D721Med (cell line): ENCODE data around the gene AIP.
A peak's percentile ranks its signal among the peaks of the same experiment; 100 is the strongest.

ENCODE experiments used
- DNase-seq: peaks from one replicate; pipeline ENCODE4 v3.0.0; 2011; ENCODE audit warnings: low spot score; ENCODE audit not compliant: insufficient read length
- FAIRE-seq: peaks from 2 replicates; lab custom pipeline; 2011; peaks lifted over from hg19 to GRCh38; lab: Jason Lieb, UNC
- TF ChIP-seq, protein P1 (sequence below): IDR thresholded peaks from 2 replicates; pipeline ENCODE4 v1.5.1; 2012; ENCODE audit warnings: mild to moderate bottlenecking, control low read depth; ENCODE audit not compliant: insufficient read depth; ENCODE audit errors: missing control alignments

AIP gene

DNA sequence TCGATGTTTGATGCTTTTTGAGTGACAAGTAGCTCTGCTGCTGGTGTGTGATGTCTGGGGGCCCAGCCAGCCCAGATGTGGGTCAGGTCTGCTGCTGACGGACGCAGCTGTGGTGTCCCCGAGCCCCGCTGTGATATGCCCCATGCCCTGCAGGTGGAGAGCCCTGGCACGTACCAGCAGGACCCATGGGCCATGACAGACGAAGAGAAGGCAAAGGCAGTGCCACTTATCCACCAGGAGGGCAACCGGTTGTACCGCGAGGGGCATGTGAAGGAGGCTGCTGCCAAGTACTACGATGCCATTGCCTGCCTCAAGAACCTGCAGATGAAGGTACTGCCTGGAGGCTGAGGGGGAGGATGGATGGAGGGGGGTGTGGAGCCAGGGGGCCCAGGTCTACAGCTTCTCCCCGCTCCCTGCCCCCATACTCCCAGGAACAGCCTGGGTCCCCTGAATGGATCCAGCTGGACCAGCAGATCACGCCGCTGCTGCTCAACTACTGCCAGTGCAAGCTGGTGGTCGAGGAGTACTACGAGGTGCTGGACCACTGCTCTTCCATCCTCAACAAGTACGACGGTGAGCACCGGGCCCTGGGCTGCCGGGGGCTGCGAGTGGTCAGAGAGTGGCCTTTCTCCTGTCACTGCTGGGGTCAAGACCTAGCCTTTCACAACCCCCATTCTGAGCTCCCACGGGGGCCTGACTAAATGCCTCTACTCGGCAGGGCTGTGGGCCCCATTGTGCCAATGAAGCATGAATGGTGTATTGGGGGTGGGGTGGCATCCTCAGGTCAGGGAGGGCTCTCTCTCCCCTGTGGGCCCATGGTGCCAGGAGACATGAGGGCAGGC, 7.3 kb downstream of the AIP start:
- TF ChIP-seq, protein P1, sequence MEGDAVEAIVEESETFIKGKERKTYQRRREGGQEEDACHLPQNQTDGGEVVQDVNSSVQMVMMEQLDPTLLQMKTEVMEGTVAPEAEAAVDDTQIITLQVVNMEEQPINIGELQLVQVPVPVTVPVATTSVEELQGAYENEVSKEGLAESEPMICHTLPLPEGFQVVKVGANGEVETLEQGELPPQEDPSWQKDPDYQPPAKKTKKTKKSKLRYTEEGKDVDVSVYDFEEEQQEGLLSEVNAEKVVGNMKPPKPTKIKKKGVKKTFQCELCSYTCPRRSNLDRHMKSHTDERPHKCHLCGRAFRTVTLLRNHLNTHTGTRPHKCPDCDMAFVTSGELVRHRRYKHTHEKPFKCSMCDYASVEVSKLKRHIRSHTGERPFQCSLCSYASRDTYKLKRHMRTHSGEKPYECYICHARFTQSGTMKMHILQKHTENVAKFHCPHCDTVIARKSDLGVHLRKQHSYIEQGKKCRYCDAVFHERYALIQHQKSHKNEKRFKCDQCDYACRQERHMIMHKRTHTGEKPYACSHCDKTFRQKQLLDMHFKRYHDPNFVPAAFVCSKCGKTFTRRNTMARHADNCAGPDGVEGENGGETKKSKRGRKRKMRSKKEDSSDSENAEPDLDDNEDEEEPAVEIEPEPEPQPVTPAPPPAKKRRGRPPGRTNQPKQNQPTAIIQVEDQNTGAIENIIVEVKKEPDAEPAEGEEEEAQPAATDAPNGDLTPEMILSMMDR, result no peak
- FAIRE-seq (no peak), DNase-seq (no peak)

DNA sequence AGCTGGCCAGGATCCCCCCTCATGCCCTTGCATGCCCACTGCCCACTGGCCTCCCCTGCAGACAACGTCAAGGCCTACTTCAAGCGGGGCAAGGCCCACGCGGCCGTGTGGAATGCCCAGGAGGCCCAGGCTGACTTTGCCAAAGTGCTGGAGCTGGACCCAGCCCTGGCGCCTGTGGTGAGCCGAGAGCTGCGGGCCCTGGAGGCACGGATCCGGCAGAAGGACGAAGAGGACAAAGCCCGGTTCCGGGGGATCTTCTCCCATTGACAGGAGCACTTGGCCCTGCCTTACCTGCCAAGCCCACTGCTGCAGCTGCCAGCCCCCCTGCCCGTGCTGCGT, 7.9 kb downstream of the AIP start:
- DNase-seq (peak; percentile 7), FAIRE-seq (no peak)
- TF ChIP-seq, protein P1, result no peak

DNA sequence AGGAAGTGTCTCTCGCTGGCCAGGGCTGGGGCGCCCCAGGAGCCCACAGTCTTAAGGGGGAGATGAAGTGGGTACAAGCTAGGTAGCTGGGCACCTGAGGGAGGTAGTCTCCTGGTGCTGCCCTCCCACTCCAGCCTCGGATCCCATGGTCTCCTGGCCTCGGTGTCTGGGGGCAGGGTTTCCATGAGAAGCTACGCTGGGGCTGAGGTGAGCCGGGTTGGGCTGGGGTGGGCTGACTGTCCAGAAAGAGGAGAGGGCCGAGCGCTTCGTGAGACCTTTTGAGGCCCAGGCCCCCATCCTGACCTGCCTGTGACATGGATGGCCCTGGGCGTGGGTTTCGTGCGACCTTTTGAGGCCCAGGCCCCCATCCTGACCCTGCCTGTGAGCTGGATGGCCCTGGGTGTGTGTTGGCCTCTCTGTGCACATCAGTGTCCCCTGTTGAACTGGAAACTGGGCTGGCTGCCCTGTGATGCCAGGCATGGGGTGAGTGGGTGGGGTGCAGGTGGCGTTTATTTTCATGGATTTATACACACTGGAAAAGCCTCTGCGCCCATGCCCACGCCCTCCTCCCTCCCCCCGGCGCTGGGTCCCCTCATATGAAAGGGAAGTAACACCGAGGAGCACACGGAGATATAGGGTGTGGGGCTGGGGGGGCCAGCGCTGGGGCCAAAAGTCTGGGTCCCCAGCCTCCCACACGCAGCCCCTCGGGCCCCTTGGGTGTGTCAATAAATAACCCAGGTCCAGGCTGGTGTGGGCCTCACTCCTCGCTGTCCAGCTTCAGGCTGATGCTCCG, 8.6 kb downstream of the AIP start:
- FAIRE-seq, result no peak
- peak; percentile 13 for DNase-seq
- TF ChIP-seq, protein P1, result no peak

DNA sequence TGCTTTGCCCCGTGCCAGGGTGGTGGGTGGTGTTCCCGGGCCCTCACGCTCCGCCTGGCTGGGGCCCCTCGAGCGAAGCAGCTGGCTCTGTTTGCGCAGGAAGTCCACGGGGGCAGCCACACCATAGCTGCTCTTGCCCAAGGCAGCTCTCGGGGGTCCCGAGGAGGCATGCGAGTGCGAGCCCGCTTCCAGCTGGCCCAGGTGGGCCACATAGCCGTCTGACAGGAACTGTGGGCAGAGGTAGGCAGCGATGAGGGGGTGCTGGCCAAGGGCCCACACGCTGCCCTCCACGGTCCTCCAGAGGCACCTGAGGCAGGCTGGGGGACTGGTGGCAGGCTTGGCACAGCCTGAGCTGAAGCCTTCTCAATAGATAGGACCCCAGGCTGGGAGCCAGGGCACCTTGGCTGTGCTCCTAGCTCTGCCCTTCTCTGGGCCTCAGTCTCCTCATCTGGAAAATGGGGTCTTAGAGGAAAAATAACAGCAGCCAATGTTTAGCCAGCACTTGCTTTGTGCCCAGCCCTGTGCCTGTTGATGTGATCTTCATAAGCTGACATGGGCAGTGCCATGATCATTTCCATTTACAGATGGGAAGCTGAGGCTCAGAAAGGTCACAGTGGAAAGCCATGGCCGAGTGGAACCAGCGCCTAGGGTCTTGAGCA, 9.4 kb downstream of the AIP start:
- no peak for DNase-seq
- no peak for FAIRE-seq
- TF ChIP-seq, protein P1, result no peak

DNA sequence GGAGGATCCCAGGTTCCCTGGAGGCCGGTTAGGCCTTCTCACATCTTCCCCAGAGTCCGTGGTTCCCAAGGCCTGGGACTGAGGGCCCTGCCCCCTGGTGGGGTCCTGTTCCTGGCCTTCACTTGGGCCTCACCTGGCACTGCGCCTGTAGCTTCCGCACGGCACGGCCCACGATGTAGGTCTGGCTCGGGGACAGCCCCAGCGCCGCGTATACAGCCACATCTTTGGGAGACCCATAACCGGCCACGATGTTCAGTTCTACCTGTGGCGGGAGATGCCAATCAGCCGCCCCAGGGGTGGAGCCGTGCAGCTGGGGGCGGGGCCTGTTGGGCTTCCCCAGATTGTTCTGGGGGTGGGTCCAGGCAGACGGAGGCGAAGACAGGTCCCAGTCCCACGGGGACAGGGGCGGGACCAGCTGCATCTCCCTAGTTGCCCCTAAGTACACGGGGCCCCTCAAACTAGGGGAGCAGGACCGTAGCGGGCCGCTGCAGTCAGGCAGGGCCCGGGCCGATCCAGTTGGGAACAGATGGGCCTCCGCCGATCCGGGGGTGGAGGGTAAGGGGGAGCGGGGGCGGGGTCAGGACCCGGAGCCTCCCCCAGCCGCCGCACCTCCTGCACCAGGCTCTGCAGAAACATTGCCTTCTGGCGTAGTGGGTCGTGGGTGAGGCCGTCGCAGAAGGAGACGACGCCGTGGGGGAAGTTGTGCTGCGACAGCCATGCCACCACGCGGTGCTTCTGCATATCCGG, 10.1 kb downstream of the AIP start:
- FAIRE-seq, result no peak
- peak; percentile 23 for DNase-seq
- TF ChIP-seq, protein P1, result no peak

DNA sequence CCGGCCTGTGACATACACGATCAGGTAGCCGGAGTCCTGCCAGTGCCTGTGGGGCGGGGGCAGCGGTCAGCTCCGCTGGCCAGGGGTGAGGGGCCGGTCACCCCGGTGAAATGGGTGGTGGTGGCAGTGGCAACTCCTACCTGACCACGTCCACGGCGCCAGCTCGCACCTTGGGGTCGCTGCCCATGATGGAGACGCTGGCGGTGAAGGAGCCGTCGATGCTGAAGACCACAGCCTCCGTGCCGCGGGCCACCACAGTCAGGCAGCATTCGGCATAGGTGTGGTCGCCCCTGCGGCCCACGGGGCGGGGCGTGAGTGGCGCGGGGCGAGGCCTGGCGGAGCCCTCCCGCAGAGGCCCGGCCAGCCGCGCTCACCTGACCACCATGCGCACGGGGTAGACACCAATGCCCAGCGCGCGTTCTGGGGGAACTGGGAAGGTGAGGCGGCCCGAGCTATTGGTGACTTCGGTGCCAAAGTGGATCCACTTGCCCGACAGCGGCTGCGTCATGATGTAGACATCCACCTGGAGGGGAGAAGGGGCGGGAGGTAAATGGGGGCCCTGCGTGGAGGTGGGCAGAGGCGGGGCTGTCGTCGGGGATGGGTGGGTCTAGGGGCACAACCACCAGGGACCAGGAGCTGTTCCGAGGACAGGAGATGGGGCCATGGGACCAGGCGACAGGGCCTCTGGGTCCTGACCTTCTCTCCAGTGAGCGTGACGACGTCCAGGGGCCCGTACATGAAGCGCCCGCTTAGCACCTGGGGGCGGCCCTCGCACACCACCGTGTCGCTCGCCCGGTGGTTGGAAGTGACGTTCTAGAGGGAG, 10.9 kb downstream of the AIP start:
- FAIRE-seq, result no peak
- TF ChIP-seq, protein P1, result no peak
- no peak for DNase-seq
